HG02938 (cell line): ENCODE data around the gene ANAPC4.
"Not testable (repeated sequence)": the region's sequence is repeated elsewhere in the genome, so short reads cannot be mapped to it uniquely, and the experiment has no call there.

Experiments used
- ATAC-seq: cut with Tn5 transposase; IDR thresholded peaks from one replicate; pipeline ENCODE4 v1.9.1; 2021; ENCODE audit warnings: mild to moderate bottlenecking, moderate library complexity; ENCODE audit not compliant: unreplicated experiment

Gene ANAPC4

GRCh38 chr4:25376754-25377571, at the start of gene ANAPC4:
TSS of gene ANAPC4 (plus strand) at chr4:25377263. CDS start at chr4:25377428, 165 bp downstream.
- peak; percentile 90 for ATAC-seq

DNA sequence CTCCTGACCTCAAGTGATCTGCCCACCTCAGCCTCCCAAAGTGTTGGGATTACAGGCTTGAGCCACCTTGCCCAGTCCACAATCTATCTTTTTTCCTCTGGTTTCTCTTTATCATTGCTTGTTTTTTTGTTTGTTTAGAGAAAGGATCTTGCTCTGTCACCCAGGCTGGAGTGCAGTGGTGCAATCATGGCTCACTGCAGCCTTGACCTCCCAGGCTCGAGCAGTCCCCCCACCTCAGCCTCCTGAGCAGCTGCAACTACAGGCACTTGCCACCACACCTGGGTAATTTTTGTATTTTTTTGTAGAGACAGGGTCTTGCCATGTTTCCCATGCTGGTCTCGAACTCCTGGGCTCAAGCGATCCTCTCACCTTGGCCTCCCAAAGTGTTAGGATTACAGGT, 48.6 kb upstream of the ANAPC4 start:
- not testable (repeated sequence) for ATAC-seq

GRCh38 chr4:25330335-25330734, 46.7 kb upstream of the ANAPC4 start:
- no peak for ATAC-seq

GRCh38 chr4:25330905-25331808, 45.9 kb upstream of the ANAPC4 start:
- peak; percentile 86 for ATAC-seq

DNA sequence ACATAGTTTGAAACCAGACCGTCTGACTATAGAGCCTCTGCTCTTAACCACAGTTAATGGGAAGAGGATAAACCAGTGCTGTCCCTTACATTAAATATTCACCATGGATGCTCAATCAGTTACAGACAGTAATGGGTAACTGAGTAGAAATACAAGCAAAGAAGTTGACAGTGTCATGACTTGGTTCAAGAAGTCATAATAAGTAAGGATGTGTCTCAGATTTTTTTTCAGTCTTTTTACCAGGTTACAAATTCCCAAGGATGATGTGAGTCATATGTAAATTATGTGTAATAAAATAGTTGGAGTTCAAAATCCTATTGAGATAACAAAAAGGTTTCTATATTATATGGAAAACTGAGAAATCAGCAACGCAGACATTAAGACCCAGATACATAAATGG, 33.4 kb upstream of the ANAPC4 start:
- ATAC-seq = no peak

DNA sequence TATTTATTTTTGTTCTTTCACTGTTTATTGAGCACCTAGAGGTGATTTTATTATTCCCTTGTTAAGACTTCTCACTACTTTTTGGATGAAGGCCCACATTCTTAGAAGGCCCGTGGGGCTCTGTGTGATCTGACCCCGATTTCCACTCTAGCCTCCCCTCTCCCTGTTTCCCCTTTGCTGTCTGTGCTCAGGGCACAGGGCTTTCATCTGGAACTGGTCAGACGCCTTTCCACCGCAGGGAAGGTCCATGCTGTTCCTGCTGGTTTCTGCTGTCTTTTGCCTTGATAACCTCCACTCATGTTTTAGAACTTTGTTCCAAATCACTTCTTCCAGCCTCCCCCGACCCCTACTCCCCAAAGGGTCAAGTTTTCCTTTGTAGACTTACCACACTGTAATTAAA, 31.3 kb upstream of the ANAPC4 start:
- no peak for ATAC-seq

GRCh38 chr4:25346913-25347312, 30.1 kb upstream of the ANAPC4 start:
- ATAC-seq = peak; percentile 85

DNA sequence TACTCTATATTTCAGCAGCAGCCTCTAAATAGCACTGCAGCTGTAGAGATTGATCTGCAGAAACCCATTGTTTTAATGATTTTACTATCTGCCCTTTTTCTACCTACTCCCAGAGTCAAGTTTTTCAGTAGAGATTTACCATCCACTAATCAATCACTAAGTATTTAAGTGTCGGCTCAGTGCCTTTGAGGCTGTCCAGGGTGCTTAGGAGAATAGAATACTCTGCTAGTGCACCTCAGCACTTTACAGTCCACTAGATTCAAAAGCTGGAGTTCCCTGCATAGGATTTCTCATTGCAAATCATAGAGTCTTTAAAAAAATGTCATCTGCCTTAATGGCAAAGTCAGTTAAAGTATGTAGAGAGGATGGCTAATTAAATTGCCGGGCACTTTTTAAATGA, 29.6 kb upstream of the ANAPC4 start:
- no peak for ATAC-seq

GRCh38 chr4:25347971-25348370, 29.1 kb upstream of the ANAPC4 start:
- no peak for ATAC-seq

- no peak for ATAC-seq
Measured at GRCh38 chr4:25350561-25350960, 26.5 kb upstream of the ANAPC4 start.

GRCh38 chr4:25351777-25352416, 25.2 kb upstream of the ANAPC4 start:
- no peak for ATAC-seq

- ATAC-seq = no peak
Measured at GRCh38 chr4:25356068-25356467, 21.0 kb upstream of the ANAPC4 start.

DNA sequence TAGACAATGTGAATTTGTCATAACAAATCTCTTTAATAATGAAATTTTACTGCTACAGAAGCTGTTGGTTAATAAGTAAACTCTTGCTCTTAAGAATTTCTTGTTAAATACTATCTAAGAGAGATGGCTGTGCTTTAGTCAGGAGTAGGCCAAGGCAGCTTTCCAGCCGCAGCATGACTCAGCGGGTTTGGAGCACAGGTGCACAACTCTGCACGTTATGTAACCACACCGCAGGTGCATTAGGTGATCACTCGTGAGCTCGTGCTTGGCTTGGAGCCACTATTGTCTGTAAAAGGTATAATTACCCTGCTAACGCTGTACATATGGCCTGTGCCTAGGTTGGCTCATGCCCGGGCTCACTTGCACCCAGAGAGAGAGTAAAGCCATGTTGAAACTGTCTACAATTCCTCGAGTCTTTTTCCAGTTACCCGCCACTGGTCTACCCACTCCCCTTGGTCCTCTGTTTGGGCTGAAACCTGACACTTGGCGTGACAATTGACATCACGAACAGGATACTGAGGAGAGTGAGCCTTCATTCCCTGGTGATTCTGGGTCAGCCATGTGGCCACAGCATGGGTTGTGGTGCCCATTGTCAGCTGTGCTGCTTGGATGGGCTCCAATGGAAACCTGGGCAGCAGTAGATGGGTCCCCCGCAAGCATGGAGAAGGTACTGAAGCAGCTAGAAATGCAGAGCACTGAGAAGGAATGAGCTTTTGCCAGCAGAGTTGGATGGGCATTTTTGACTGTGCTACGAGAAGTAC, 18.4 kb upstream of the ANAPC4 start:
- no peak for ATAC-seq

DNA sequence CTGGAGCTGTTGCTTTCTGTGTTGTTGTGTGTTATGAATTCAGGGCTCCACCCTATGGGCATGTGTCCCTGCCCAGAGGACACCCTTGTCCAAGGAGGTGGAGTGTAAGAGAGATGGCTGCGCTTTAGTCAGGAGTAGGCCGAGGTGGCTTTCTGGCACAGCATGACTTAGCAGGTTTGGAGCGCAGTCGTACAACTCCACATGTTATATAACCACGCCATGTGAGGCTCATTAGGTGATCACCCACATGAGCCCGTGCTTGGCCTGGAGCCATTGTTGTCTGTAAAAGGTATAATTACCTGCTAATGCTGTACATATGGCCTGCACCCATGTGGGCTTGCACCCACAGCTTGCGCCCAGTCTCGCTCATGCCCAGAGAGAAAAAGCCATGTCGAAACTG, 15.8 kb upstream of the ANAPC4 start:
- no peak for ATAC-seq

- no peak for ATAC-seq
Measured at GRCh38 chr4:25367004-25367621, 9.9 kb upstream of the ANAPC4 start.

DNA sequence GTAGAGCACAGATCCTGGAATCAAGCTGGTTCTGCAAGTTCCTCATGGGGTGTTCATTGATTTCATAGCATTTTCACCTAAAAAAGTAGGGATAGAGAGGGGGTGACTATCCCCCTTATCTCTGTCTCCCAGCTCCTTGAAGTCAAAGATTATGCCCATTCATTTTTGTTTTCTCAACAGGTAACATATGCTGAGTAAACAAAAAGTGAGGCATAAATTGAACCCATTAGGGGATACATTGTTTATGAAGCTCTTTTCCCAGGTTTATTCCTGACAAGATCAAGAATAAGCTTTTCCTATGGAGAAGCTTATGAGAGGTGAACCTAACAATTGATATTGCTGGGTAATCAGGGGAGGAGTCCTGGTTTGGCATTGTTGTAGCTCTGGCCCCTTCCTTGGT, 9.2 kb upstream of the ANAPC4 start:
- no peak for ATAC-seq

- ATAC-seq = no peak
Measured at GRCh38 chr4:25368315-25368714, 8.7 kb upstream of the ANAPC4 start.

GRCh38 chr4:25370242-25370641, 6.8 kb upstream of the ANAPC4 start:
- no peak for ATAC-seq

DNA sequence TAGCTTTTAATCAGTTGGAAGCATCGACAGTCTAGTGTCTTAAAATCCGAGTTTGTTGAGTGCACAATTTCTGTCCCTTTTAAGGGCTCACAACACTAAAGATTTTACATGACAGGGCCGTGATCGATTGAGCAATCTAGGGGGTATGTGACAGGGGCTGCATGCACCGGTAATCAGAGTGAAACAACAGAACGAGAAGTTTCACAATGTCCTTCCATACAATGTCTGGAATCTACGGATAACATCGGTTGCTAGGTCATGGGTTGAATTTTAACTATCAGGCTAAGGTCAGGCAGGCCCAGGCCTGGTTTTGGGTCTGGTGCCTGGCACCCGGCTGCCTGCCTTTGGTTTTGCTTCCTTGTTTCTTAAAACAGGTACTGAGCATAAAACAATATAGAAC, 4.5 kb upstream of the ANAPC4 start:
- ATAC-seq = not testable (repeated sequence)
